ENCODE results near the gene GRAMD4. TPM values are rescaled to one million over a fixed set of nuclear protein-coding genes. Genes with fewer than 3 reads are reported as not detected.

The GRAMD4 gene
- total and polyA plus RNA-seq, 2 donors (not counting 1 experiment from before 2014, with no cell fraction given) = 17.0 to 88.1 TPM

GRCh38 chr22:46638601-46639431 lies 18.6 kb downstream of the GRAMD4 start:
- TF ChIP-seq EZH2 (IDR thresholded peaks at IDR 0.05; ENCODE audit: borderline replicate concordance, insufficient read depth, low read depth, low read length, poor library complexity, severe bottlenecking) (no peak), CTCF (IDR thresholded peaks at IDR 0.05) (no peak)
- ATAC-seq (ENCODE audit: low read depth) = peak; percentile 17
- Histone ChIP-seq H3K79me2 (ENCODE audit: control insufficient read depth, insufficient read depth, low read length) (peaks cover 40% of the 10 kb centered on the region), H3K9me3 (ENCODE audit: control extremely low read depth in 1 of 3, control insufficient read depth in 2 of 3, insufficient read depth in 1 of 3, low read length in 2 of 3) (no peaks in the 10 kb centered on the region), H3K27me3 (replicated peaks in 1 of 4; ENCODE audit: control extremely low read depth in 1 of 4, control insufficient read depth in 3 of 4, insufficient read depth in 4 of 4, low read length in 3 of 4) (no peaks in the 10 kb centered on the region), H4K20me1 (ENCODE audit: control insufficient read depth, insufficient read depth, low read length, poor library complexity, severe bottlenecking) (peaks cover 57% of the 10 kb centered on the region), H3K9ac (ENCODE audit: low read length) (no peak overlapping the region), H2AFZ (ENCODE audit: insufficient read depth, low read depth, low read length, poor library complexity, severe bottlenecking) (no peak overlapping the region), H3K4me2 (replicated peaks; ENCODE audit: low read depth, low read length, poor library complexity, severe bottlenecking) (no peak overlapping the region), H3K4me1 (ENCODE audit: control insufficient read depth in 2 of 2, insufficient read depth in 2 of 2, low read length in 2 of 2) (no peaks in the 10 kb centered on the region), H3K4me3 (ENCODE audit: control extremely low read depth in 1 of 5, extremely low read depth in 1 of 5, insufficient read depth in 1 of 5, low read depth in 2 of 5, low read length in 4 of 5) (no peak overlapping the region), H3K36me3 (replicated peaks in 1 of 2; ENCODE audit: control extremely low read depth in 1 of 2, control insufficient read depth in 1 of 2, extremely low read depth in 1 of 2, insufficient read depth in 2 of 2, low read length in 1 of 2) (peaks cover 0 to 16% of the 10 kb centered on the region in 2 experiments), H3K27ac (ENCODE audit: low read length in 2 of 2) (no peak overlapping the region)
- H3K27me3 Mint-ChIP-seq = no peaks in the 10 kb centered on the region
- intact Hi-C loops (cut with micrococcal nuclease) = no loop called here
- CTCF ChIA-PET = no interaction called here
- POLR2A ChIA-PET = no interaction called here
- no peaks in the 10 kb centered on the region for H3K9me3 Mint-ChIP-seq (ENCODE audit: insufficient read depth)
- peak; percentile 39 for DNase-seq
- WGBS (ENCODE audit: insufficient coverage) = 84% methylated on average over 18 of the region's 18 CpGs
- no peak overlapping the region for H3K4me3 Mint-ChIP-seq
- peaks cover 16% of the 10 kb centered on the region for H3K4me1 Mint-ChIP-seq
- peak overlapping the region; percentile 5 for H3K27ac Mint-ChIP-seq

- H3K4me2 ChIP-seq (replicated peaks; ENCODE audit: low read depth, low read length, poor library complexity, severe bottlenecking) = no peak overlapping the region
- H3K4me1 Mint-ChIP-seq = peaks cover 17% of the 10 kb centered on the region
- H3K9me3 ChIP-seq (ENCODE audit: control extremely low read depth in 1 of 3, control insufficient read depth in 2 of 3, insufficient read depth in 1 of 3, low read length in 2 of 3) = no peaks in the 10 kb centered on the region
- H3K4me3 ChIP-seq (ENCODE audit: control extremely low read depth in 1 of 5, extremely low read depth in 1 of 5, insufficient read depth in 1 of 5, low read depth in 2 of 5, low read length in 4 of 5) = no peak overlapping the region
- H3K27ac Mint-ChIP-seq = no peak overlapping the region
- WGBS (ENCODE audit: insufficient coverage) = 97% methylated on average over 11 of the region's 11 CpGs
- CTCF ChIA-PET = interaction anchor here (0.8 to 1.1 kb wide), 2 partner anchors 70 to 76 kb away, joined by 3 to 5 read pairs; no protein-coding TSS in a partner anchor
- peaks cover 0 to 16% of the 10 kb centered on the region in 2 experiments for H3K36me3 ChIP-seq (replicated peaks in 1 of 2; ENCODE audit: control extremely low read depth in 1 of 2, control insufficient read depth in 1 of 2, extremely low read depth in 1 of 2, insufficient read depth in 2 of 2, low read length in 1 of 2)
- no peak overlapping the region for H3K4me3 Mint-ChIP-seq
- H3K9ac ChIP-seq (ENCODE audit: low read length) = no peak overlapping the region
- ATAC-seq (ENCODE audit: low read depth) (no peak), DNase-seq (no peak)
- H3K27ac ChIP-seq (ENCODE audit: low read length in 2 of 2) = no peak overlapping the region
- H3K9me3 Mint-ChIP-seq (ENCODE audit: insufficient read depth) = no peaks in the 10 kb centered on the region
- H2AFZ ChIP-seq (ENCODE audit: insufficient read depth, low read depth, low read length, poor library complexity, severe bottlenecking) = no peak overlapping the region
- no peaks in the 10 kb centered on the region for H3K4me1 ChIP-seq (ENCODE audit: control insufficient read depth in 2 of 2, insufficient read depth in 2 of 2, low read length in 2 of 2)
- H3K79me2 ChIP-seq (ENCODE audit: control insufficient read depth, insufficient read depth, low read length) = peaks cover 44% of the 10 kb centered on the region
- intact Hi-C loops (cut with micrococcal nuclease) = no loop called here
- no peaks in the 10 kb centered on the region for H3K27me3 ChIP-seq (replicated peaks in 1 of 4; ENCODE audit: control extremely low read depth in 1 of 4, control insufficient read depth in 3 of 4, insufficient read depth in 4 of 4, low read length in 3 of 4)
- H4K20me1 ChIP-seq (ENCODE audit: control insufficient read depth, insufficient read depth, low read length, poor library complexity, severe bottlenecking) = peaks cover 62% of the 10 kb centered on the region
- TF ChIP-seq EZH2 (IDR thresholded peaks at IDR 0.05; ENCODE audit: borderline replicate concordance, insufficient read depth, low read depth, low read length, poor library complexity, severe bottlenecking) (no peak), CTCF (IDR thresholded peaks at IDR 0.05) (no peak)
- no peaks in the 10 kb centered on the region for H3K27me3 Mint-ChIP-seq
- POLR2A ChIA-PET = no interaction called here
These were observed 19.7 kb downstream of the GRAMD4 start for GRCh38 chr22:46639843-46640242.

Measured in B cell (primary cell).